Measurements from ENCODE around the gene PCCA.

GRCh38 chr13:100497389-100497788, 408.5 kb downstream of the PCCA start:
- TF ChIP-seq CTCF (IDR thresholded peaks at IDR 0.05) (no peak), POLR2A (IDR thresholded peaks at IDR 0.05) (no peak)

Data from breast epithelium (tissue), 3 donors.